ENCODE measurements around the gene CCND3. TPM values are rescaled to one million over a fixed set of nuclear protein-coding genes. Genes with fewer than 3 reads are reported as not detected.

The CCND3 gene
- total and polyA plus RNA-seq, 2 of the 13 experiments (the other 11 are each of a cell fraction or from before 2014, with no cell fraction given) = 4.3 to 7.2 TPM

DNA sequence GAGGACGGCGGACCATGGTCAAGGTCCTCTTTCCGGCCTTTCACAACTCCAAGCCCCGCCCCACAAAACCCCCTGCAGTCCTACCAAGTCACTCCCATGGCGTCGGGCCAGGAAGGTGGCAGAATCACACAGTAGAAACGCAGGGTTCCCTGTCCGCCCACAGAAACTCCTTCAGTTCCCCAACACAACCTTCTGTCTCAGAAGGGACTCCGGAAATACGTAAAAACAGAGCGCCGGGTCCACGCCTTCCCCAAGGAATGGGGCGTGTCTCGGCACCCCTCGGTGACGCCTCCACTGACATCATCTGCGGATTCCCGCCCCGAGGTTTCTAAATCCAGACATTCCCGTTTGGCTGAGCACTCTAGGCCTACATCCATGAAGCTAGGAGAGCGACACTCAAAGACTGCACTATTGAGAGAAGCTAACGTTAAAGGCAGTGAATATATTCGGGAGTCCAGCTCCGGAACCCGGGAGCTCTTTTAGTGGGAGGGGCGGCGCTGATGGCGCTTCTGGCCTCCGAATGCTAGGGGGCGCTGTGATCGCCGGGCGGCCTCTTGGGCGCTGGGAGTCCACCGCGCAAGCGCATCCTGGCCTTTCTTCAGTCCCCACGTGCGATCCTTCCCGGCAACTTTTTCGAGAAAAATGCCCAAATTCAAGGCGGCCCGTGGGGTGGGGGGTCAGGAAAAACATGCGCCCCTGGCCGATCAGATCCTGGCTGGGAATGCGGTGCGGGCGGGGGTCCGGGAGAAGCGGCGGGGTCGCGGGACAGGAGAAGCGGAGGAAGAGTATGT, 20.5 kb downstream of the CCND3 start, which contains the start of the genes BYSL and MED20 (continued):
- TF ChIP-seq RFX1 (IDR thresholded peaks at IDR 0.05) (no peak), HOXA5 (CRISPR knock-in tag; IDR thresholded peaks at IDR 0.05) (peak; percentile 84), TP53 (CRISPR knock-in tag; conservative IDR thresholded peaks at IDR 0.05) (peak; percentile 80), ZBTB21 (CRISPR knock-in tag; IDR thresholded peaks at IDR 0.05) (peak; percentile 82), TBX3 (IDR thresholded peaks at IDR 0.05; ENCODE audit: borderline replicate concordance) (peak; percentile 40; the same call in 1 of the 2 replicates), CREM (IDR thresholded peaks at IDR 0.05) (peak; percentile 100), CREM (CRISPR knock-in tag; IDR thresholded peaks at IDR 0.05) (peak; percentile 94), KDM3A (CRISPR knock-in tag; IDR thresholded peaks at IDR 0.05; ENCODE audit: low read depth) (peak; percentile 80), JUN (CRISPR knock-in tag; IDR thresholded peaks at IDR 0.05) (0 out of 2 replicates have a peak, but pooled peaks have one; percentile 52), ZNF10 (CRISPR knock-in tag; IDR thresholded peaks at IDR 0.05; ENCODE audit: borderline replicate concordance, low read depth) (no peak), HMGXB3 (CRISPR knock-in tag; IDR thresholded peaks at IDR 0.05; ENCODE audit: borderline replicate concordance) (peak; percentile 79; the same call in 1 of the 2 replicates), ZNF543 (CRISPR knock-in tag; IDR thresholded peaks at IDR 0.05) (peak; percentile 83; the same call in 1 of the 2 replicates), RBM39 (IDR thresholded peaks at IDR 0.05; ENCODE audit: low read depth, low read length, poor library complexity, severe bottlenecking) (peak; percentile 74), MIXL1 (CRISPR knock-in tag; IDR thresholded peaks at IDR 0.05) (0 out of 2 replicates have a peak, but pooled peaks have one; percentile 6), ZNF660 (CRISPR knock-in tag; IDR thresholded peaks at IDR 0.05; ENCODE audit: borderline replicate concordance, low read depth) (no peak), STAG1 (CRISPR knock-in tag; IDR thresholded peaks at IDR 0.05) (0 out of 2 replicates have a peak, but pooled peaks have one; percentile 2), ZKSCAN5 (CRISPR knock-in tag; IDR thresholded peaks at IDR 0.05) (no peak), MBD4 (IDR thresholded peaks at IDR 0.05; ENCODE audit: borderline replicate concordance, low read length) (no peak), ZNF383 (CRISPR knock-in tag; IDR thresholded peaks at IDR 0.05; ENCODE audit: borderline replicate concordance) (0 out of 2 replicates have a peak, but pooled peaks have one; percentile 54), ZNF343 (CRISPR knock-in tag; IDR thresholded peaks at IDR 0.05) (0 out of 2 replicates have a peak, but pooled peaks have one; percentile 73)
- TF ChIP-seq, protein P1, sequence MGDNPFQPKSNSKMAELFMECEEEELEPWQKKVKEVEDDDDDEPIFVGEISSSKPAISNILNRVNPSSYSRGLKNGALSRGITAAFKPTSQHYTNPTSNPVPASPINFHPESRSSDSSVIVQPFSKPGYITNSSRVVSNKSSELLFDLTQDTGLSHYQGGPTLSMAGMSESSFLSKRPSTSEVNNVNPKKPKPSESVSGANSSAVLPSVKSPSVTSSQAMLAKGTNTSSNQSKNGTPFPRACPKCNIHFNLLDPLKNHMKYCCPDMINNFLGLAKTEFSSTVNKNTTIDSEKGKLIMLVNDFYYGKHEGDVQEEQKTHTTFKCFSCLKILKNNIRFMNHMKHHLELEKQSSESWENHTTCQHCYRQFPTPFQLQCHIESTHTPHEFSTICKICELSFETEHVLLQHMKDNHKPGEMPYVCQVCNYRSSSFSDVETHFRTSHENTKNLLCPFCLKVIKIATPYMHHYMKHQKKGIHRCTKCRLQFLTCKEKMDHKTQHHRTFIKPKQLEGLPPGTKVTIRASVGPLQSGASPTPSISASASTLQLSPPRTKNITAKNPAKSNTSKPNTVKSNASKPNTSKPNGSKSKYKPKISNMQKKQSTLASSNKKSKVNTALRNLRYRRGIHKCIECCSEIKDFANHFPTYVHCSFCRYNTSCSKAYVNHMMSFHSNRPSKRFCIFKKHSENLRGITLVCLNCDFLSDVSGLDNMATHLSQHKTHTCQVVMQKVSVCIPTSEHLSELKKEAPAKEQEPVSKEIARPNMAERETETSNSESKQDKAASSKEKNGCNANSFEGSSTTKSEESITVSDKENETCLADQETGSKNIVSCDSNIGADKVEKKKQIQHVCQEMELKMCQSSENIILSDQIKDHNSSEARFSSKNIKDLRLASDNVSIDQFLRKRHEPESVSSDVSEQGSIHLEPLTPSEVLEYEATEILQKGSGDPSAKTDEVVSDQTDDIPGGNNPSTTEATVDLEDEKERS (CRISPR knock-in tag; IDR thresholded peaks at IDR 0.05) = no peak; the same call in 1 of the 2 replicates
